Esophagus muscularis mucosa (tissue), 4 donors: ENCODE data around the gene GAA. TPM values are rescaled to one million over a fixed set of nuclear protein-coding genes. Genes with fewer than 3 reads are reported as not detected.

Source experiments
- DNase-seq: peaks from one replicate; pipeline ENCODE4 v3.0.0-alpha.2; 2017; ENCODE audit errors: extremely low spot score
- H3K27ac ChIP-seq, 4 donors: fragments of 200-600 bp; sonication (generic); replicated peaks in 1 of 4; 1 replicate in 3 of 4; 2 replicates in 1 of 4; pipeline ENCODE4 v1.5.1; 2016 to 2019; ENCODE audit warnings: mild to moderate bottlenecking in 1 of 4
- H3K27me3 ChIP-seq, 4 donors: fragments of 200-600 bp; sonication (generic); one replicate each; pipeline versions ENCODE4 v1.5.1 to v1.6.0; 2016 to 2019
- H3K36me3 ChIP-seq, 4 donors: fragments of 200-600 bp; sonication (generic); one replicate each; pipeline ENCODE4 v1.5.1; 2016 to 2019
- H3K4me1 ChIP-seq, 4 donors: fragments of 200-600 bp; sonication (generic); one replicate each; pipeline ENCODE4 v1.5.1; 2016 to 2019
- H3K4me3 ChIP-seq, 4 donors: fragments of 200-600 bp; sonication (generic); 1 replicate in 2 of 4; 2 replicates in 2 of 4; pipeline ENCODE4 v1.5.1; 2016 to 2019; ENCODE audit warnings: mild to moderate bottlenecking in 4 of 4, moderate library complexity in 1 of 4
- H3K9me3 ChIP-seq, 4 donors: fragments of 200-600 bp; sonication (generic); 1 replicate in 3 of 4; 2 replicates in 1 of 4; pipeline ENCODE4 v1.5.1; 2016 to 2019
- EP300 ChIP-seq: sonication (generic); formaldehyde crosslinking; IDR thresholded peaks from one replicate; pipeline ENCODE4 v1.6.1; 2017; ENCODE audit warnings: antibody characterized with exemption
- POLR2A ChIP-seq: fragments of 450-650 bp; IDR thresholded peaks from one replicate; pipeline ENCODE4 v1.6.1; 2017; ENCODE audit warnings: antibody characterized with exemption, moderate library complexity, mild to moderate bottlenecking, low read depth
- POLR2AphosphoS5 ChIP-seq, 2 donors: sonication (generic); formaldehyde crosslinking; IDR thresholded peaks; one replicate each; pipeline ENCODE4 v1.6.1; 2017; ENCODE audit warnings: antibody characterized with exemption in 2 of 2
- WGBS: methylation state at CpG from one replicate; pipeline ENCODE4 v1.1.5; 2018; 5-methylcytosine and 5-hydroxymethylcytosine counted together
- intact Hi-C: fragments of 100-400 bp; cut with DNase I; formaldehyde crosslinking; loops from one replicate; pipeline ENCODE4 v1.15.1; 2023
- total RNA-seq, 4 donors: library from RNA; depleted of rRNA; stranded (reverse); fragments of >200 nt; gene quantifications; one replicate each; pipeline versions ENCODE4 v1.1.0 to v1.2.1, GENCODE V29; 2016
- TF ChIP-seq, protein P1 (sequence below), 3 experiments: fragments of 200-600 bp in 2 of 3; fragments of 450-650 bp in 1 of 3; sonication (generic) in 2 of 3; IDR thresholded peaks; one replicate each; pipeline ENCODE4 v1.5.1; 2017 to 2019; ENCODE audit warnings: antibody characterized with exemption in 3 of 3, mild to moderate bottlenecking in 2 of 3, moderate library complexity in 1 of 3

Gene GAA
- total RNA-seq, 4 donors from 2014 or later: 65.4 to 84.4 (median 73.7) TPM

DNA sequence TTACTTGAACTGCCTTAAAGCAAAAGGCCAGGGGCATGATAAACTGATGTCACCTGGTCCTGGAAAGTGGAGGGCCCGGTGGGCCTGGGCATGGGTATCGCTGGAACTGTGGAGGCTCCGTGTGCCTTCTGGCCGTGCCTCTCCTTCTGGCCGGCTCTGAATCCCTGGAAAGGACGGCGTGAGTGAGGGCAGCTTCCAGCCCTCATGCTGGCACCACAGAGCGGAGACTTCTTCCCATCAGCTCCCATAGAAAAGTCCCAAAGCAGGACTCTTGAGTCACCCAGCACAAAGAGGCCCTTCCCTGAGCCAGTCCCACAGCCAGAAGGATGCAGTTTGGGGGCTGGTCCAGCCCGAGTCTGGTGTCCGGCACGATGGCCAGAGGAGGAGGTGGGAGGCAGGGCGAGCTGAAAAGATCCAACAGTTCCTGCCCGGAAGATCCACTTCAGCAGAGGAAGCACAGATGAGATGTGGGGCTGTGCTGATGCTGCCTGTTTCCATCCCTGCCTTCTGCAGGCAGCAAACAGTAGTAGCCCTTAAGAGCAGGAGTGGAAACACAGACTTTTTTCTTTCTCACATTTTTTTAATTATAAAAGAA lies 7.8 kb downstream of the GAA start:
- 90% methylated on average over 12 of the region's 13 CpGs for WGBS

DNA sequence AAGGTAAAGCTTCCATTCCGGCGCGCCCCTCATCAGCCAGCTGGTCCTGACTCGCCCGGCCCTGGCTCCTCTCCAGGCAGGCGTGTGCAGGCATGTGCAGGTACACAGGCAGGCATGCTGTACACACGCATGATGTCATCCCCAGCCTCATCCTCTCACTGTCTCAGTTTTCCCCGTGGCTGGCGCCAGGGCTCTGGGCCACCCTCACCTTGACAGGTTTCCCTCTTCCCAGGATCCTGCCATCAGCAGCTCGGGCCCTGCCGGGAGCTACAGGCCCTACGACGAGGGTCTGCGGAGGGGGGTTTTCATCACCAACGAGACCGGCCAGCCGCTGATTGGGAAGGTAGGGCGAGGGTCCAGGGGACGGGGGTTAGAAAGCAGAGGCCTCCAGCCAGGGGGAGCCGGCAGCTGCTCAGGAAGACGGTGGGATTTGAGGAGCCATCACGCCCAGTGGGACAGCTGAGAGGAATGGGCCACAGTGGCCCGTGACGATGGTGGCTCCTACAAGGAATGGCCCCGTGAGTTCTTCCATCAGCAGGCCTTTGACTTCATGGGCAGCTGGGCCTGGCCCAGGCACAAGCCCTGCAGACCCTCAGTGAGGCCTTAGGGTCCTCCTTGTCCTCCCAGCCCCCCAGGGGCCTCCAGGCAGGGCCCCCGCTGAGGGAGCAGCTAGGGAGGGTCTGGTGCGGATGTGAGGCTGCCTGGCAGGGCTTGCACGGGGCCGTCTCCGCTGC lies 8.5 kb downstream of the GAA start:
- Histone ChIP-seq H3K4me1 (peaks cover 0 to 9% (median 8%) of the 10 kb centered on the region in 4 donors), H3K9me3 (no peaks in the 10 kb centered on the region), H3K27ac (no peak overlapping the region), H3K27me3 (no peaks in the 10 kb centered on the region), H3K36me3 (peaks cover 0 to 67% (median 34%) of the 10 kb centered on the region in 4 donors), H3K4me3 (no peak overlapping the region)
- WGBS: 93% methylated on average over 22 of the region's 30 CpGs
- no peak for DNase-seq
- TF ChIP-seq POLR2A: no peak
- no peak for TF ChIP-seq POLR2AphosphoS5 (IDR thresholded peaks at IDR 0.05)
- TF ChIP-seq, protein P1, sequence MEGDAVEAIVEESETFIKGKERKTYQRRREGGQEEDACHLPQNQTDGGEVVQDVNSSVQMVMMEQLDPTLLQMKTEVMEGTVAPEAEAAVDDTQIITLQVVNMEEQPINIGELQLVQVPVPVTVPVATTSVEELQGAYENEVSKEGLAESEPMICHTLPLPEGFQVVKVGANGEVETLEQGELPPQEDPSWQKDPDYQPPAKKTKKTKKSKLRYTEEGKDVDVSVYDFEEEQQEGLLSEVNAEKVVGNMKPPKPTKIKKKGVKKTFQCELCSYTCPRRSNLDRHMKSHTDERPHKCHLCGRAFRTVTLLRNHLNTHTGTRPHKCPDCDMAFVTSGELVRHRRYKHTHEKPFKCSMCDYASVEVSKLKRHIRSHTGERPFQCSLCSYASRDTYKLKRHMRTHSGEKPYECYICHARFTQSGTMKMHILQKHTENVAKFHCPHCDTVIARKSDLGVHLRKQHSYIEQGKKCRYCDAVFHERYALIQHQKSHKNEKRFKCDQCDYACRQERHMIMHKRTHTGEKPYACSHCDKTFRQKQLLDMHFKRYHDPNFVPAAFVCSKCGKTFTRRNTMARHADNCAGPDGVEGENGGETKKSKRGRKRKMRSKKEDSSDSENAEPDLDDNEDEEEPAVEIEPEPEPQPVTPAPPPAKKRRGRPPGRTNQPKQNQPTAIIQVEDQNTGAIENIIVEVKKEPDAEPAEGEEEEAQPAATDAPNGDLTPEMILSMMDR (IDR thresholded peaks at IDR 0.05): no peak
- TF ChIP-seq EP300: no peak
- intact Hi-C loops: no loop called here

More for the DNA sequence above, 7.8 kb downstream of the GAA start:
- Histone ChIP-seq H3K27ac (no peak overlapping the region), H3K9me3 (no peaks in the 10 kb centered on the region), H3K4me1 (peaks cover 0 to 14% (median 8%) of the 10 kb centered on the region in 4 donors), H3K36me3 (peaks cover 0 to 70% (median 34%) of the 10 kb centered on the region in 4 donors), H3K4me3 (no peak overlapping the region), H3K27me3 (no peaks in the 10 kb centered on the region)
- TF ChIP-seq, protein P1 (IDR thresholded peaks at IDR 0.05): no peak
- no peak for TF ChIP-seq POLR2AphosphoS5 (IDR thresholded peaks at IDR 0.05)
- no peak for TF ChIP-seq POLR2A
- TF ChIP-seq EP300: no peak
- intact Hi-C loops: no loop called here
- DNase-seq: no peak

DNA sequence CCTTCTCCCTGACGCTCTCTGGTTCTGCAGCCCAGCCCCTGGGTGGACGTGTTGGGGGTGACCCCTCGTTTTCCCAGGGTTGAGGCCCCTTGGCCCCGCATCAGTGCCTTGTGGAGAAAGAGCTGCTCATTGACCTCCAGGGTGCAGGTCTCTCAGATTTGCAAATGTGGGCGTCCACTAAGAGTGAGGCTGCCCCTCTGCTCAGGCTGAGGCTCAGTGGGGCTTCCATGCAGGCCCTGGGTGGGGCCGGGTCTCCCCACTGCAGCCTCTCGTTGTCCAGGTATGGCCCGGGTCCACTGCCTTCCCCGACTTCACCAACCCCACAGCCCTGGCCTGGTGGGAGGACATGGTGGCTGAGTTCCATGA lies 9.0 kb downstream of the GAA start:
- Histone ChIP-seq H3K9me3 (no peaks in the 10 kb centered on the region), H3K4me3 (no peak overlapping the region), H3K27ac (no peak overlapping the region), H3K27me3 (no peaks in the 10 kb centered on the region), H3K4me1 (peaks cover 0 to 8% (median 4%) of the 10 kb centered on the region in 4 donors), H3K36me3 (peaks cover 0 to 67% (median 36%) of the 10 kb centered on the region in 4 donors)
- TF ChIP-seq EP300: no peak
- TF ChIP-seq, protein P1 (IDR thresholded peaks at IDR 0.05): no peak
- TF ChIP-seq POLR2AphosphoS5 (IDR thresholded peaks at IDR 0.05): no peak
- TF ChIP-seq POLR2A: no peak
- DNase-seq: no peak
- intact Hi-C loops: no loop called here
- WGBS: 86% methylated on average over 8 of the region's 9 CpGs

DNA sequence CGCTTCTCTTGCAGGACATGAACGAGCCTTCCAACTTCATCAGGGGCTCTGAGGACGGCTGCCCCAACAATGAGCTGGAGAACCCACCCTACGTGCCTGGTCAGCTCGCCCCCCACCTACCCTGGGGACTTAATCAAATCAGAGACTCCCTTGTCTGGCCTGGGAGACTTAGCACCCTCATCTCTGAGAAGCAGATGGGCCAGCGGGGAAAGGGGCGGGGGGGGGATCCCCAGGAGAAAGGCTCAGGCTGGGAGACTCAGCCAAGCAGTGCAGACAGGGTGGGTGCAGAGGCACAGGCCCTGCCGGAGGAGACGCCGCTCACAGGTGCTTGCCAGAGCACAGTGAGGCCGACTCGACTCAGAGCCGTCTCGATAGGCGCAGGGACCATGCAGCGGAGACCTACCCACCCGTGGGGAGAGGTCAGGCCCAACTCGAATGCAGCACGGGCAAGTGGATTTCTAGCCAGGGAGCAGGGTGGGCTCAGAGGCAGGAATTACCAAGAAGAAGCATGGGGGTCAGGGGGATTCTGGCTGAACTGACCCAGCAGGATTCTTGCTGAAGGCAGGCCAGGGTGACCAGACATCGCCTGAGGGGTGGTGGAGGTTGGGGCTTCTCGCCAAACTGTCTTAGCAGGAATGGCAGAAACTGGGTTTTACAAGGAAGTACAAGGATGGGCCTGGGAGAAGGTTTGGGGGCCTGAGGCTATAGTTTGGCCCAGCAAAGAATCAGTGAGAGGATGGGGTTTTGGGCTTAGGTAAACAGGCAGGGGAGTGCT lies 9.7 kb downstream of the GAA start:
- peaks cover 0 to 2% (median 0%) of the 10 kb centered on the region in 4 donors for H3K4me1 ChIP-seq
- no peak for TF ChIP-seq EP300
- no peak for TF ChIP-seq POLR2A
- TF ChIP-seq, protein P1 (IDR thresholded peaks at IDR 0.05): no peak
- no peak for TF ChIP-seq POLR2AphosphoS5 (IDR thresholded peaks at IDR 0.05)
- H3K4me3 ChIP-seq: no peak overlapping the region
- intact Hi-C loops: no loop called here
- WGBS: 94% methylated on average over 18 of the region's 21 CpGs
- peaks cover 0 to 64% (median 36%) of the 10 kb centered on the region in 4 donors for H3K36me3 ChIP-seq
- no peak overlapping the region for H3K27ac ChIP-seq
- no peaks in the 10 kb centered on the region for H3K27me3 ChIP-seq
- H3K9me3 ChIP-seq: no peaks in the 10 kb centered on the region
- no peak for DNase-seq
